ENCODE results near the gene CASP10. TPM values are rescaled to one million over a fixed set of nuclear protein-coding genes. Genes with fewer than 3 reads are reported as not detected.

Gene CASP10
- total and polyA plus RNA-seq, 9 of the 15 experiments (the other 6 are each of a cell fraction or from before 2014, with no cell fraction given), result 7.1 to 20.4 (median 10.8) TPM

DNA sequence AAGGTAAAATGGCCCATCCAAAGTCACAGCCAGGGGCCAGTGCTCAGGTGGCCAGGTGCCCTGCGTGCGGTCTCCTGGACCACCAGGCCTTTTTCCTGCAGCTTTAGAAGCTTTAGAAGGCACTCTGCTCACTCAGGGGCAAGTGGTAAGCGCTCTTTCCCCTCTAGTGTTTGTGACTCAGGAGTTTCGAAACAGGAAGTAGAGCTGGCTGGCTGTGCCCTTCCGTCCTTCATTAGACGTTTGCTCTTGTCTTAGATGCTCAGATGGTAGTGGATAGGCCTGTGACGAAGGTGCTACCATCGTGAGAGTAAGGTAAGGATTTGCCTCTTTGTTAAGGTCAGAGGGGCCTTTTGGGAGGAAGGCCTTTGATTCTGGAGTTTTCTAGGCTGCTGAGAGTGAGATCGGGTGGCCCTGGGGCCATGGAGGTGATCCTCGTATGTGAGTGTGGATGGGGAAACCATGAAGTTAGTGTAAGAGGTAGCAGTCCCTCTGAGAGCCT is 77.4 kb downstream of the CASP10 start, which contains the start of gene CASP8:
CASP8 (plus strand) TSS at position 235 of the 499 bp plus-strand sequence. CDS start 5,951 bp downstream, outside the sequence.
- ATAC-seq, result peak; percentile 47
- TF ChIP-seq DMBX1 (CRISPR knock-in tag; IDR thresholded peaks at IDR 0.05; ENCODE audit: borderline replicate concordance), result peak; percentile 33; the same call in 1 of the 2 replicates
- no peak for TF ChIP-seq ZNF707 (CRISPR knock-in tag; conservative IDR thresholded peaks at IDR 0.05)
- no peak for TF ChIP-seq RBM14 (IDR thresholded peaks at IDR 0.05; ENCODE audit: borderline replicate concordance, insufficient read depth, low read depth, low read length)
- TF ChIP-seq, protein P1, sequence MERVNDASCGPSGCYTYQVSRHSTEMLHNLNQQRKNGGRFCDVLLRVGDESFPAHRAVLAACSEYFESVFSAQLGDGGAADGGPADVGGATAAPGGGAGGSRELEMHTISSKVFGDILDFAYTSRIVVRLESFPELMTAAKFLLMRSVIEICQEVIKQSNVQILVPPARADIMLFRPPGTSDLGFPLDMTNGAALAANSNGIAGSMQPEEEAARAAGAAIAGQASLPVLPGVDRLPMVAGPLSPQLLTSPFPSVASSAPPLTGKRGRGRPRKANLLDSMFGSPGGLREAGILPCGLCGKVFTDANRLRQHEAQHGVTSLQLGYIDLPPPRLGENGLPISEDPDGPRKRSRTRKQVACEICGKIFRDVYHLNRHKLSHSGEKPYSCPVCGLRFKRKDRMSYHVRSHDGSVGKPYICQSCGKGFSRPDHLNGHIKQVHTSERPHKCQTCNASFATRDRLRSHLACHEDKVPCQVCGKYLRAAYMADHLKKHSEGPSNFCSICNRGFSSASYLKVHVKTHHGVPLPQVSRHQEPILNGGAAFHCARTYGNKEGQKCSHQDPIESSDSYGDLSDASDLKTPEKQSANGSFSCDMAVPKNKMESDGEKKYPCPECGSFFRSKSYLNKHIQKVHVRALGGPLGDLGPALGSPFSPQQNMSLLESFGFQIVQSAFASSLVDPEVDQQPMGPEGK (CRISPR knock-in tag; IDR thresholded peaks at IDR 0.05; ENCODE audit: borderline replicate concordance), result no peak
- no peak for TF ChIP-seq TRIM25 (IDR thresholded peaks at IDR 0.05; ENCODE audit: borderline replicate concordance)
- TF ChIP-seq CTBP1 (IDR thresholded peaks at IDR 0.05; ENCODE audit: borderline replicate concordance), result peak; percentile 36; the same call in 1 of the 2 replicates
- no peak for TF ChIP-seq ATF1 (CRISPR knock-in tag; IDR thresholded peaks at IDR 0.05)
- TF ChIP-seq ATF1 (tag; IDR thresholded peaks at IDR 0.05), result 0 out of 2 replicates have a peak, but pooled peaks have one; percentile 23
- TF ChIP-seq SP2 (IDR thresholded peaks at IDR 0.05; ENCODE audit: extremely low read depth, low read depth, low read length, poor library complexity, severe bottlenecking), result no peak
- TF ChIP-seq L3MBTL2 (IDR thresholded peaks at IDR 0.05), result peak; percentile 48
- no peak for TF ChIP-seq BCLAF1 (IDR thresholded peaks at IDR 0.05; ENCODE audit: borderline replicate concordance in 1 of 2, control insufficient read depth in 1 of 2, low read depth in 2 of 2, low read length in 1 of 2)
- TF ChIP-seq, protein P2, sequence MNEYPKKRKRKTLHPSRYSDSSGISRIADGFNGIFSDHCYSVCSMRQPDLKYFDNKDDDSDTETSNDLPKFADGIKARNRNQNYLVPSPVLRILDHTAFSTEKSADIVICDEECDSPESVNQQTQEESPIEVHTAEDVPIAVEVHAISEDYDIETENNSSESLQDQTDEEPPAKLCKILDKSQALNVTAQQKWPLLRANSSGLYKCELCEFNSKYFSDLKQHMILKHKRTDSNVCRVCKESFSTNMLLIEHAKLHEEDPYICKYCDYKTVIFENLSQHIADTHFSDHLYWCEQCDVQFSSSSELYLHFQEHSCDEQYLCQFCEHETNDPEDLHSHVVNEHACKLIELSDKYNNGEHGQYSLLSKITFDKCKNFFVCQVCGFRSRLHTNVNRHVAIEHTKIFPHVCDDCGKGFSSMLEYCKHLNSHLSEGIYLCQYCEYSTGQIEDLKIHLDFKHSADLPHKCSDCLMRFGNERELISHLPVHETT (CRISPR knock-in tag; conservative IDR thresholded peaks at IDR 0.05 in 1 of 2, IDR thresholded peaks at IDR 0.05 in 1 of 2), result peak in 1 of 2 experiments; percentile 27; a peak in 1 of 4 replicates

More for the DNA sequence above, 77.4 kb downstream of the CASP10 start, which contains the start of gene CASP8:
- H3K9me1 ChIP-seq (ENCODE audit: control insufficient read depth, insufficient read depth, low read length), result no peaks in the 10 kb centered on the region
- DNase-seq (ENCODE audit: extremely low read depth in 1 of 4, low spot score in 3 of 4), result peak in 2 of 4 experiments; percentile 34 to 66
- peaks cover 69% of the 10 kb centered on the region for H3K79me2 ChIP-seq (ENCODE audit: control insufficient read depth, insufficient read depth, low read length)
- peaks cover 17 to 35% of the 10 kb centered on the region in 2 experiments for H3K4me1 ChIP-seq (replicated peaks in 1 of 2; ENCODE audit: control insufficient read depth in 2 of 2, insufficient read depth in 2 of 2, low read length in 2 of 2)
- H3K9ac ChIP-seq (ENCODE audit: insufficient read depth in 1 of 2, low read depth in 2 of 2, low read length in 2 of 2), result peak within 1 kb of the TSS; percentile 74 to 79; a peak in 3 of 4 replicates
- H3K27me3 ChIP-seq (ENCODE audit: control insufficient read depth in 2 of 2, insufficient read depth in 2 of 2, low read length in 2 of 2), result no peaks in the 10 kb centered on the region
- H4K20me1 ChIP-seq (replicated peaks; ENCODE audit: control insufficient read depth, insufficient read depth, low read length), result no peaks in the 10 kb centered on the region
- peak; percentile 85 for FAIRE-seq
- no TSS peak for BruUV-seq (replicated peaks)
- in situ Hi-C loops (cut with MboI) (no loop called here), intact Hi-C loops (cut with micrococcal nuclease) (no loop called here)
- POLR2A ChIA-PET, result interaction anchor here (1.1 to 1.8 kb wide), 2 partner anchors 16 to 28 kb away, joined by 3 to 5 read pairs; no protein-coding TSS in a partner anchor
- no peaks in the 10 kb centered on the region for H3K9me3 ChIP-seq (replicated peaks; ENCODE audit: control insufficient read depth, insufficient read depth, low read depth, low read length)
- H3K4me3 ChIP-seq, result peak within 1 kb of the TSS; percentile 50
- WGBS (ENCODE audit: insufficient coverage, low coverage, missing lambda C conversion rate), result 15% methylated on average over 10 of the region's 10 CpGs
- CTCF ChIA-PET (ENCODE audit: low intra/inter-chr PET ratio), result no interaction called here
- H3K36me3 ChIP-seq (ENCODE audit: control insufficient read depth, insufficient read depth, low read length), result no peaks in the 10 kb centered on the region
- H3K27ac ChIP-seq (ENCODE audit: extremely low read depth, low read depth, low read length), result peak within 1 kb of the TSS; percentile 98
- H2AFZ ChIP-seq (ENCODE audit: low read depth, low read length), result peak within 1 kb of the TSS; percentile 83
- peak within 1 kb of the TSS; percentile 88 for H3K4me2 ChIP-seq (ENCODE audit: insufficient read depth, low read length)

All from K562 (cell line).